Right lobe of liver (tissue), 6 donors: ENCODE results near the gene CDH3. TPM values are rescaled to one million over a fixed set of nuclear protein-coding genes. Genes with fewer than 3 reads are reported as not detected.
"Not testable (repeated sequence)": the region's sequence is repeated elsewhere in the genome, so short reads cannot be mapped to it uniquely, and the experiment has no call there.

Experiments used
- ATAC-seq, 4 donors: fragments of 200-7000 bp; cut with Tn5 transposase; one replicate each; pipeline ENCODE4 v1.9.1; 2020; ENCODE audit warnings: mild to moderate bottlenecking in 4 of 4, moderate library complexity in 4 of 4
- DNase-seq, 3 donors: peaks; one replicate each; pipeline ENCODE4 v3.0.0-alpha.2; 2020
- H3K27ac ChIP-seq, 3 donors: fragments of 200-600 bp; one replicate each; pipeline ENCODE4 v1.8.0; 2022
- H3K27me3 ChIP-seq, 2 donors: fragments of 200-600 bp; one replicate each; pipeline ENCODE4 v1.8.0; 2022
- H3K36me3 ChIP-seq, 4 donors: fragments of 200-600 bp; sonication (generic) in 1 of 4; one replicate each; pipeline versions ENCODE4 v1.5.1 to v1.8.0; 2017 to 2022; ENCODE audit warnings: control low read depth in 1 of 4
- H3K4me1 ChIP-seq, 4 donors: fragments of 200-600 bp; sonication (generic) in 1 of 4; one replicate each; pipeline versions ENCODE4 v1.5.1 to v1.8.0; 2017 to 2022; ENCODE audit warnings: control low read depth in 1 of 4
- H3K4me3 ChIP-seq, 3 donors: fragments of 200-600 bp; one replicate each; pipeline ENCODE4 v1.8.0; 2022
- H3K9me3 ChIP-seq, 4 donors: fragments of 200-600 bp; sonication (generic) in 1 of 4; one replicate each; pipeline versions ENCODE4 v1.5.1 to v1.8.0; 2017 to 2022; ENCODE audit warnings: control low read depth in 1 of 4
- POLR2A ChIP-seq: fragments of 450-650 bp; IDR thresholded peaks from one replicate; pipeline ENCODE4 v1.6.1; 2017; ENCODE audit warnings: antibody characterized with exemption, mild to moderate bottlenecking
- WGBS: methylation state at CpG from one replicate; pipeline ENCODE4 v1.1.6; 2018; ENCODE audit warnings: low coverage, low lambda C conversion rate; ENCODE audit not compliant: insufficient coverage; ENCODE audit errors: missing lambda C conversion rate; 5-methylcytosine and 5-hydroxymethylcytosine counted together
- intact Hi-C, 2 donors: fragments of 100-400 bp; cut with DNase I; formaldehyde crosslinking; loops; one replicate each; pipeline versions ENCODE4 v1.11.2 to v1.14.1; 2022
- total RNA-seq, 6 experiments: library from RNA; depleted of rRNA in 2 of 6; stranded (reverse); fragments of >200 nt in 2 of 6; fragmentation: NEBNext Ultra II Directional in 3 of 6; extraction: Animal tissue kit (Norgen Biotek cat#: 25700) in 3 of 6; gene quantifications; one replicate each; pipeline versions ENCODE4 v1.1.0 to v1.2.4, GENCODE V29; 2016 to 2023
- TF ChIP-seq, protein P1 (sequence below), 4 donors: fragments of 200-600 bp in 3 of 4; fragments of 450-650 bp in 1 of 4; IDR thresholded peaks; one replicate each; pipeline versions ENCODE4 v1.5.1 to v1.8.0; 2016 to 2022; ENCODE audit warnings: antibody characterized with exemption in 4 of 4, mild to moderate bottlenecking in 2 of 4
- donor health status: DM: no; HTN: yes; CAD: no.
- donor health status: DM: no; HTN: no; CAD: no.
- donor health status: DM: no; HTN: no; CAD: no.
- donor health status: DM: no; HTN: yes; CAD: no.
- donor health status: DM: no; HTN: yes; CAD: no.

The CDH3 gene
- total RNA-seq, 6 experiments from 2014 or later: 0.06 TPM; not detected in 5

DNA sequence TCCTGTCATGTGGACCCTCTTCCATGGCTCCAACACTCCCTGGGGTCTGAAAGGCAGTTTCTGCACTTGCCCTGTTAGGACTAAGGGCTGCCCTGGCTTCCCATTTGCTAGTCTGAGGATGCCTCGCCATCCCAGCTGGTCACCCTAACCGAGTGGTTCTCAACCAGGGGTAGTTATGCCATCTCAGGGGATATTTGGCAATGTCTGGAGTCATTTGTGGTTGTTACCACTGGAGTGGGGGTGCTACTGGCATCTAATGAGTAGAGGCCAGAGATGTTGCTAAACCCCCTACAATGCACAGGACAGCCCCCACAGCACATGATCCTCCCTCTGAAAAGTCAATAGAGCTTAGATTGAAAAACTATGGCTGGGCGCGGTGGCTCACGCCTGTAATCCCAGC lies 65.1 kb downstream of the CDH3 start:
- Histone ChIP-seq H3K27ac (no peak overlapping the region), H3K36me3 (no peaks in the 10 kb centered on the region), H3K4me1 (no peaks in the 10 kb centered on the region), H3K4me3 (no peak overlapping the region), H3K9me3 (no peaks in the 10 kb centered on the region), H3K27me3 (no peaks in the 10 kb centered on the region)
- ATAC-seq (no peak), DNase-seq (no peak)
- TF ChIP-seq, protein P1, sequence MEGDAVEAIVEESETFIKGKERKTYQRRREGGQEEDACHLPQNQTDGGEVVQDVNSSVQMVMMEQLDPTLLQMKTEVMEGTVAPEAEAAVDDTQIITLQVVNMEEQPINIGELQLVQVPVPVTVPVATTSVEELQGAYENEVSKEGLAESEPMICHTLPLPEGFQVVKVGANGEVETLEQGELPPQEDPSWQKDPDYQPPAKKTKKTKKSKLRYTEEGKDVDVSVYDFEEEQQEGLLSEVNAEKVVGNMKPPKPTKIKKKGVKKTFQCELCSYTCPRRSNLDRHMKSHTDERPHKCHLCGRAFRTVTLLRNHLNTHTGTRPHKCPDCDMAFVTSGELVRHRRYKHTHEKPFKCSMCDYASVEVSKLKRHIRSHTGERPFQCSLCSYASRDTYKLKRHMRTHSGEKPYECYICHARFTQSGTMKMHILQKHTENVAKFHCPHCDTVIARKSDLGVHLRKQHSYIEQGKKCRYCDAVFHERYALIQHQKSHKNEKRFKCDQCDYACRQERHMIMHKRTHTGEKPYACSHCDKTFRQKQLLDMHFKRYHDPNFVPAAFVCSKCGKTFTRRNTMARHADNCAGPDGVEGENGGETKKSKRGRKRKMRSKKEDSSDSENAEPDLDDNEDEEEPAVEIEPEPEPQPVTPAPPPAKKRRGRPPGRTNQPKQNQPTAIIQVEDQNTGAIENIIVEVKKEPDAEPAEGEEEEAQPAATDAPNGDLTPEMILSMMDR (IDR thresholded peaks at IDR 0.05): no peak
- TF ChIP-seq POLR2A: no peak
- intact Hi-C loops: no loop called here
- 67% methylated on average over 1 of the region's 5 CpGs for WGBS

DNA sequence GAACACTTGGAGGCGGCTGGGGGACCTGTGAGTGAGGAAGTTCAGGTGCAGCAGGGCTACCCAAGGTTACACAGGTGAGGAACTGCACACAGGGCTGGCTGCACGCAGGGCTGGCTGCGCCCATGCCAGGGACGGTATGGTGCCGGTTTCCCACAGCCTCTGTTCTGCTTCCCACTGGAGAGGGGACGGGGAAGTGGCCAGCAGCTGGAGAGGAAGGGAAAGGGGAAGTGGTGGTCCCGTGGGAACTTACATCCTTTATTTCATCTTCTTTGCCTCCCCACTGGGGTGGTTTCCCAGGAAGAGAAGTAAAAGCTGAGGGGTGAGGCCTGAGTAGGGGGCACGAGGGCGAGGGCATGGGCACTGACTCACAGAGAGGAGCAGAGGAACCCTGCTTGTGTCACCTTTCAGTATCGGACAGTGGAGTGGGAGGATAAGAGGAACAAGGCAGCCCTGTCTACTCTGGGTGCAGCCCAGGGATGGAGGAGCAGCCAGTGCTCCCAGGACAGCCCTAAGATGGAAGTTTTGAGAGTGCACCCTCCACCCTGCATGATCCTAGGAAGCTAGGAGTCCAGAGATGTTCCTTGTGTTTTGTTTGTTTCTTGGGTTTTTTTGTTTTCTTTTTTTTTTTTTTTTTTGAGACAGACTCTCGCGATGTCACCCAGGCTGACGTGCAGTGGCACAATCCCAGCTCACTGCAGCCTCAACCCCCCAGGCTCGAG lies 66.5 kb downstream of the CDH3 start:
- no peak overlapping the region for H3K27ac ChIP-seq
- intact Hi-C loops: no loop called here
- H3K4me3 ChIP-seq: no peak overlapping the region
- 53% methylated on average over 11 of the region's 14 CpGs for WGBS
- no peaks in the 10 kb centered on the region for H3K27me3 ChIP-seq
- DNase-seq (no peak), ATAC-seq (peak; percentile 44 to 63 (median 51))
- TF ChIP-seq, protein P1 (IDR thresholded peaks at IDR 0.05): no peak
- TF ChIP-seq POLR2A: no peak
- H3K4me1 ChIP-seq: no peaks in the 10 kb centered on the region
- H3K9me3 ChIP-seq: no peaks in the 10 kb centered on the region
- H3K36me3 ChIP-seq: no peaks in the 10 kb centered on the region

DNA sequence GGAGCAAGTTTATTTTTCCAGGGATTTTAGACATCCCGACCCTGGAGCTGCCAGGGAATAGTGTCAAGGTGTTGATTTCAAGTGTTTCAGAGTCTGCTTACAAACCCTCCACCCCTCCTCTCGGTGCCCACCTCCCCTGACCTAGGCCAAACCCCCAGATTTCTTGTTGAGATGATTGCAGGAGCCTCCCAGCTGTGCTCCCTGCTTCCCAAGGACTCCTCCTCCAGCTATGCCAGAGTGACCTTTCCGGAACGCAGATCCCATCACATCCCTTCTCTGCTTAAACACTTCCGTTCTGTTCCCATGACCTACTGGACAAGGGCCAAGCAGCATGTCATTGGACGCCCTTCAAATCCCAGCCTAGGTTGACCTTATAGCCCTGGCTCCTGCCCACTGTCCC lies 68.3 kb downstream of the CDH3 start:
- TF ChIP-seq, protein P1 (IDR thresholded peaks at IDR 0.05): no peak
- no peak for TF ChIP-seq POLR2A
- Histone ChIP-seq H3K4me3 (no peak overlapping the region), H3K9me3 (no peaks in the 10 kb centered on the region), H3K36me3 (no peaks in the 10 kb centered on the region), H3K27ac (no peak overlapping the region), H3K4me1 (no peaks in the 10 kb centered on the region), H3K27me3 (no peaks in the 10 kb centered on the region)
- intact Hi-C loops: no loop called here
- 51% methylated on average over 5 of the region's 6 CpGs for WGBS
- DNase-seq (no peak), ATAC-seq (peak in 1 of 4 donors; percentile 30)

DNA sequence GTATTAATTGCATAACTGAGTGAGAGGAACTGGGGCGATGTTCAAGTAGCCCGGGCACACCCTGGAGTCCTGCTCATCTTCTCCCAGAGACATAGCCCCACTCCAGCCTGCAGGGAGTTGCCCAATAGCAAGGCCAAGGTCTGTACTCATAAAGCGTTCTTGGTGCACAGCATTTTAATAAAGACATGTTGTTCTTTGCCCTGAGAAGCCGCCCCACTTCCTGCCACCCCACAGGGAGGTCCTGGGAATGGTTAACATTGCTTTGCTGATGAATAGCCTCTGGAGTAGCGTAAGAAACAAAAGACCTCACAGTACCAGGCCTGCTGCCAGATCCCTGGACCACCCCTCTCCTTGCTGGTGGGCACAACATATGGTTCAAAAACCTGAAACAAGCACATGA lies 70.4 kb downstream of the CDH3 start:
- Histone ChIP-seq H3K27ac (no peak overlapping the region), H3K27me3 (no peaks in the 10 kb centered on the region), H3K36me3 (no peaks in the 10 kb centered on the region), H3K9me3 (no peaks in the 10 kb centered on the region), H3K4me3 (no peak overlapping the region), H3K4me1 (no peaks in the 10 kb centered on the region)
- peak in 1 of 4 donors; percentile 51 for ATAC-seq
- WGBS: 22% methylated on average over 3 of the region's 5 CpGs
- DNase-seq: no peak
- intact Hi-C loops: no loop called here
- TF ChIP-seq, protein P1 (IDR thresholded peaks at IDR 0.05): no peak
- TF ChIP-seq POLR2A: no peak

DNA sequence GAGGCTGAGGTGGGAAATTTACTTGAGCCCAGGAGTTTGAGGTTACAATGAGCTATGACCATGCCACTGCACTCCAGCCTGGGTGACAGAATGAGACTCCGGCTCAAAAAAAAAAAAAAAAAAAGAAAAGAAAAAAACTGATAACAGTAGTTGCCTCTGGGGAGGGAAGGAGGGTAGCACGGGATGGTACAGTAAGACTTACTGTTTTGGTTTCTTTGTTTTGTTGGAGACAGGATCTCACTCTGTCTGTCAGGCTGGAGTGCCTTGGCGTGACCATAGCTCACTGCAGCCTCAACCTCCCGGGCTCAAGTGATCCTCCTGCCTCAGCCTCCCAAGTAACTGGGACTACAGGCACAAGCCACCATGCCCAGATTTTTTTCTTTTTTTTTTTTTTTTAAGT lies 71.4 kb downstream of the CDH3 start:
- H3K36me3 ChIP-seq, H3K27me3 ChIP-seq, H3K9me3 ChIP-seq, H3K4me1 ChIP-seq, DNase-seq, ATAC-seq, H3K27ac ChIP-seq, intact Hi-C loops, H3K4me3 ChIP-seq: not testable (repeated sequence)
- 81% methylated on average over 3 of the region's 4 CpGs for WGBS
